Iris pigment epithelial cell (primary cell): ENCODE measurements around the gene NPAS1.

Experiments used
- DNase-seq: peaks from one replicate; pipeline ENCODE4 v3.0.0-alpha.2; 2011; ENCODE audit warnings: low read depth

Gene NPAS1

GRCh38 chr19:47019431-47020041 lies at the start of gene NPAS1:
Gene NPAS1, plus strand, starts transcription at chr19:47019837. Its CDS starts 1,211 bp downstream, at chr19:47021048.
- no peak for DNase-seq

GRCh38 chr19:46970815-46971214 lies 48.8 kb upstream of the NPAS1 start:
- DNase-seq, result no peak

GRCh38 chr19:46972311-46972710 lies 47.3 kb upstream of the NPAS1 start:
- no peak for DNase-seq

GRCh38 chr19:46974181-46974580 lies 45.5 kb upstream of the NPAS1 start:
- DNase-seq, result no peak

GRCh38 chr19:46975011-46975924 lies 44.4 kb upstream of the NPAS1 start:
- peak; percentile 23 for DNase-seq

GRCh38 chr19:46975925-46976782 lies 43.5 kb upstream of the NPAS1 start:
- peak; percentile 96 for DNase-seq

GRCh38 chr19:46976845-46977320 lies 42.8 kb upstream of the NPAS1 start:
- DNase-seq, result peak; percentile 69

- DNase-seq, result no peak
Observed at GRCh38 chr19:46977548-46977947, 42.1 kb upstream of the NPAS1 start.

- DNase-seq, result no peak
Observed at GRCh38 chr19:46978171-46978869, 41.3 kb upstream of the NPAS1 start.

GRCh38 chr19:46979126-46980105 lies 40.2 kb upstream of the NPAS1 start:
- no peak for DNase-seq

GRCh38 chr19:46980761-46981160 lies 38.9 kb upstream of the NPAS1 start:
- no peak for DNase-seq

GRCh38 chr19:46981286-46981945 lies 38.2 kb upstream of the NPAS1 start:
- DNase-seq, result no peak

GRCh38 chr19:46983097-46983496 lies 36.5 kb upstream of the NPAS1 start:
- no peak for DNase-seq

GRCh38 chr19:46984077-46985010 lies 35.3 kb upstream of the NPAS1 start:
- peak; percentile 86 for DNase-seq

GRCh38 chr19:46985542-46986415 lies 33.9 kb upstream of the NPAS1 start:
- no peak for DNase-seq

GRCh38 chr19:46988614-46989230 lies 30.9 kb upstream of the NPAS1 start:
- no peak for DNase-seq

- peak; percentile 69 for DNase-seq
Observed at GRCh38 chr19:46990991-46991676, 28.5 kb upstream of the NPAS1 start.
